ENCODE data around the gene CTNND2. TPM values are rescaled to one million over a fixed set of nuclear protein-coding genes. Genes with fewer than 3 reads are reported as not detected.

The CTNND2 gene
- polyA plus RNA-seq, 1 donor: 2.8 TPM

DNA sequence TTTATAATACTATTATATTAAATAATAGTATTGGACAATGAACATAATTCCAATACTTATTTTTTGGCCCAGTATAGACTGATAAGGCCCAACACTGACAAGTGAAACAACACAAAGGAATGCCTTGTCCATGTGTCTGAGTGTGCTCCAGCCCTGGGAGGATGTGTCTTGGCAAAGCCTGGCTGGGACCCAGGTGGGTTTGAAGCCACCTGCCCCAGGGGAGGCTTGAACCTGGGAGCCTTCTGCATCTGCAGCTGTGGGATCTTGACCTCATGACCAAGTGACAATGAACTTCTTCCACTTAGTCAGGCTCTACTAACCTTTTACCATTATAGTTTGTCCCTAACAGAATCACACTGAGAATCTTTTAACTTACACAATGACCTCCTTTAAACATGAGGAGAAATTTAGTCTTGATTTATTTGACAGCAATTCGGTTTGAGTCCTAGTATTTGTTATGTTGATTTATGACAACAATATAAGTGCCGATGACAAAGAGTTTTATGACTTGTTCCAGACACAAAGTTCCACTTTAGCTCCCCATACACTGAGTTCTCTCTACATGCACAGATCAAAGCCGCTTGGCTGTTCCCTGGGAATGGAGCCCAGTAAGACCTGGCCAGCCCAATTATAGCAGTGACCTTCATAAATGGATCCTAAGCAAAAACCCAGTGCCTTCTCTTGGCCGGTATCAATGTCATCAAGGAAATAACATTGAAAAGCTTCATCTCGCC is 294.5 kb downstream of the CTNND2 start:
- Histone ChIP-seq H3K27ac (ENCODE audit: low read length) (no peak overlapping the region), H3K9me3 (ENCODE audit: control insufficient read depth, low read depth, low read length) (no peaks in the 10 kb centered on the region), H3K4me3 (ENCODE audit: low read length) (no peak overlapping the region), H3K27me3 (ENCODE audit: control insufficient read depth, insufficient read depth, low read length) (no peaks in the 10 kb centered on the region), H3K4me1 (ENCODE audit: control insufficient read depth, insufficient read depth, low read length) (no peaks in the 10 kb centered on the region), H3K36me3 (ENCODE audit: control insufficient read depth, insufficient read depth, low read length) (no peaks in the 10 kb centered on the region)
- no peak for DNase-seq
- no CpG with 5 or more reads among the region's 5 CpGs for WGBS (ENCODE audit: insufficient coverage, low lambda C conversion rate)

DNA sequence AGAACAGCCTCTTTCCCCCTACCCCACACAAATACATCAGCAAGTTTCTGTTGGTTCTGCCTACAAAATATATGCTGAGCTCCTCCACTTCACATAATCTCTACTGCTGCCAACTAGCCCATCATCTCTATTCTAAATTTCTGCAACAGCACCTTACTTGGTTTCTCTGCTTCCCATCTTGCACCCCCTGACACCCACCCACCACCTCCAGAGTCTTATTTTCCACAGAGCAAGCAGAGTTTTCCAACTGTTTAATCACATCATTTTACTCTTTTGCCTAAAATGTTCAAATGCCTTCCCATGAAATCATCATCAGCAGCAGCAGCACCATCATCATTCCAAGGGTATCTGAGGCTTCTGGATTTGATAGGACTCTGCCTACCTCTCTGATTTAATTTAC is 295.7 kb downstream of the CTNND2 start:
- H3K36me3 ChIP-seq (ENCODE audit: control insufficient read depth, insufficient read depth, low read length): no peaks in the 10 kb centered on the region
- no peak overlapping the region for H3K4me3 ChIP-seq (ENCODE audit: low read length)
- DNase-seq: no peak
- no peaks in the 10 kb centered on the region for H3K9me3 ChIP-seq (ENCODE audit: control insufficient read depth, low read depth, low read length)
- no peaks in the 10 kb centered on the region for H3K27me3 ChIP-seq (ENCODE audit: control insufficient read depth, insufficient read depth, low read length)
- H3K4me1 ChIP-seq (ENCODE audit: control insufficient read depth, insufficient read depth, low read length): no peaks in the 10 kb centered on the region
- no peak overlapping the region for H3K27ac ChIP-seq (ENCODE audit: low read length)

DNA sequence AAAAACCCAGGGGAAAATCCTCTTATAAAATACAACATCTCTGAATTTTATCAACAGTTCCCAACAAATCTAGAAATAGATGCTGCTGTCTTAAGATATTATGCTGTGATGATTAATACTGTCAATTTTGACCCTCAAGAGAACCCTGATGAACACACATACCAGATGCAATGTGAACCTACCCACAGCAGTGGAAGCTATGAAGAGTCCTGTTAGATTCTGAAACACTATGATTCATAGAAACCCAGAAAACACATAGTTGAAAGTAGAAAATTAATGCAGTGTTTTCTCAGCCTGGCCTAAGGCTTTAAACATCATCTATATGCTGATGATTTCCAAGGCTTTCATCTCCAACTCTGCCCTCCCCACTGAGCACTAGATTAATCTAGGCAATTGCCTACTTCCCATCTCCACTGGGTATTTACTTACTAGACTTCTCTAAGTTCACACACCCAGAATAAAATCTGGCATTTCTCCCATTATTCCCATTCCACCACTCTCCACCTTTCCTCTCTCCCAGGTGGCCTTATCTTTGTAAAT is 296.2 kb downstream of the CTNND2 start:
- Histone ChIP-seq H3K4me1 (ENCODE audit: control insufficient read depth, insufficient read depth, low read length) (no peaks in the 10 kb centered on the region), H3K27ac (ENCODE audit: low read length) (no peak overlapping the region), H3K36me3 (ENCODE audit: control insufficient read depth, insufficient read depth, low read length) (no peaks in the 10 kb centered on the region), H3K4me3 (ENCODE audit: low read length) (no peak overlapping the region), H3K27me3 (ENCODE audit: control insufficient read depth, insufficient read depth, low read length) (no peaks in the 10 kb centered on the region), H3K9me3 (ENCODE audit: control insufficient read depth, low read depth, low read length) (no peaks in the 10 kb centered on the region)
- no peak for DNase-seq

DNA sequence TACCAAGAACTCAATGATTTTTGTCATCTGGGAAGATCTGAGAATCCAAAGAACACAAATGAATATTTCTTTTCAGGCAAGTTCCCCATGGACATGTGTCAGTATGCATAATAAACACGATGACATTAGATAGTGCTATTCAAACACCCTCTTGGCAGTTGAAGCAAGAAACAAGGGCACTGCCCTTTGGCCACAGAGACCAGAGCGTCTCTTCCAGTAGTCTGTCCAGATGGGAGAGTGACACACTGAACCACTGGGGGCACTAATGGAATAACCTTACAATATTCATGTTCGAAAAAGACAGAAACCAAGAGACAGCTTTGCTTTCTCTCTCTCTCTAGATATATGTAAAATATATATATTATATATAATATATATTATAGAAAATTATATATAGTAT is 301.9 kb downstream of the CTNND2 start:
- H3K27ac ChIP-seq (ENCODE audit: low read length): no peak overlapping the region
- no peaks in the 10 kb centered on the region for H3K4me1 ChIP-seq (ENCODE audit: control insufficient read depth, insufficient read depth, low read length)
- H3K4me3 ChIP-seq (ENCODE audit: low read length): no peak overlapping the region
- no peaks in the 10 kb centered on the region for H3K27me3 ChIP-seq (ENCODE audit: control insufficient read depth, insufficient read depth, low read length)
- 100% methylated on average over 1 of the region's 3 CpGs for WGBS (ENCODE audit: insufficient coverage, low lambda C conversion rate)
- no peak for DNase-seq
- H3K36me3 ChIP-seq (ENCODE audit: control insufficient read depth, insufficient read depth, low read length): no peaks in the 10 kb centered on the region
- no peaks in the 10 kb centered on the region for H3K9me3 ChIP-seq (ENCODE audit: control insufficient read depth, low read depth, low read length)

DNA sequence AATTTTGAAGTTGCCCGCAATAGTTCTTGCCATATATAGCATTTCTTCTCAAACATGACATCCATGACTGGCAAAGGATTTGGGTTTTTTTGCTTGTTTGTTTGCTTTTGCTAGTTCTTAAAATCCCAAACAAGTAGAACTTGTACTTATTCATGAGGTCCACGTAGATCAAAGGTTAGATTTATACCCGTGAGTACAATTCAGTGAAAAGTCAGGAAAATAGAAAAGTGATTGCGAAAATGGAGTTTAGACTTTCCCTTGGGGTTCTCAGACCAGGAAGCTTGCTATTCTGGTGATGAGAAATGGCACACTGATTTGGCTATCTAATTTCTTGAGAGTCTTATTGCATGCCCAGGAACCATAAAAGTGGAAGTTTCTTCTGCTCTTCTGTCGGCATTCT is 304.7 kb downstream of the CTNND2 start:
- 80% methylated on average over 2 of the region's 5 CpGs for WGBS (ENCODE audit: insufficient coverage, low lambda C conversion rate)
- Histone ChIP-seq H3K36me3 (ENCODE audit: control insufficient read depth, insufficient read depth, low read length) (no peaks in the 10 kb centered on the region), H3K9me3 (ENCODE audit: control insufficient read depth, low read depth, low read length) (no peaks in the 10 kb centered on the region), H3K27me3 (ENCODE audit: control insufficient read depth, insufficient read depth, low read length) (no peaks in the 10 kb centered on the region), H3K4me1 (ENCODE audit: control insufficient read depth, insufficient read depth, low read length) (no peaks in the 10 kb centered on the region), H3K27ac (ENCODE audit: low read length) (no peak overlapping the region), H3K4me3 (ENCODE audit: low read length) (no peak overlapping the region)
- DNase-seq: no peak

DNA sequence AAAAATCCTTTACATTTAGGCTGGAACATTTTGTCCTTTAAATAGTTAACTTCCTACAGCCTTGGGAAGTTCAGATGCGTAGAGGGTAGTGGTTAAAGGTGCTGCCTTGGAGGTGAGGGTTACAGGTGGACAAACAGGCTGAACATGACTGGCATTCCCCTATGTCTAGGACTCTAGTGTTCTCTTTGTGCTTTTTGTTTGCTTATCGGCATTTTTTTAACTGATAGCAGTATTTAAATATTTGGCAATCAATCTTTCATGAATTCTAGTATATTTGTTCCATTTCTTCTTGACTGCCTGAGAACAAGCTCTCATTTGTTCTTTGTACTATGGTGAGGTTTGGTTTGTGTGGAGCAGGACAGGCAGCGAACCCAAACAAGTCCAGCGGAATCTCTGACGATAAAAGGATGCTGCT is 307.6 kb downstream of the CTNND2 start:
- no peak for DNase-seq
- no peak overlapping the region for H3K4me3 ChIP-seq (ENCODE audit: low read length)
- peaks cover 6% of the 10 kb centered on the region for H3K9me3 ChIP-seq (ENCODE audit: control insufficient read depth, low read depth, low read length)
- WGBS (ENCODE audit: insufficient coverage, low lambda C conversion rate): no CpG with 5 or more reads among the region's 5 CpGs
- no peaks in the 10 kb centered on the region for H3K27me3 ChIP-seq (ENCODE audit: control insufficient read depth, insufficient read depth, low read length)
- H3K27ac ChIP-seq (ENCODE audit: low read length): no peak overlapping the region
- H3K4me1 ChIP-seq (ENCODE audit: control insufficient read depth, insufficient read depth, low read length): no peaks in the 10 kb centered on the region
- H3K36me3 ChIP-seq (ENCODE audit: control insufficient read depth, insufficient read depth, low read length): no peaks in the 10 kb centered on the region

DNA sequence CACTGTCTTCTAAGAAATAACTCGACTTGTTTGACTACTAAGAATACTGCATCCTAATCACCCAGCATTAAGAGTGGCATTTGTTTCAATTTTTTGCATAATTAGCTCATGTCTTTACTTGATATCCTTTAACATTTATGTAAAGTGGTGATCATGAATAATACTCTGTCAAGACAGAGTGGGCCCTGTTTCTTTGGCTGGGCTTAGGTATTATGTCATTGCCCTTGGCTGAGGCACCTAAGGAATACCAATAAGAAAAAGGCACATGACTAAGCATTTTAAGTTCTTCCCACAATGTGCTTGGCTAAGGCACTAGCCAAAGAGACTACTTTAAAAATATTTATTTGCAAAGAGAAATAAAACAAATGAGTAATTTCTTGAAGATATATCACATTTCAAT is 308.1 kb downstream of the CTNND2 start:
- DNase-seq: no peak
- H3K4me3 ChIP-seq (ENCODE audit: low read length): no peak overlapping the region
- peaks cover 7% of the 10 kb centered on the region for H3K9me3 ChIP-seq (ENCODE audit: control insufficient read depth, low read depth, low read length)
- no peaks in the 10 kb centered on the region for H3K27me3 ChIP-seq (ENCODE audit: control insufficient read depth, insufficient read depth, low read length)
- no peak overlapping the region for H3K27ac ChIP-seq (ENCODE audit: low read length)
- 100% methylated on average over 1 of the region's 1 CpG for WGBS (ENCODE audit: insufficient coverage, low lambda C conversion rate)
- H3K4me1 ChIP-seq (ENCODE audit: control insufficient read depth, insufficient read depth, low read length): no peaks in the 10 kb centered on the region
- H3K36me3 ChIP-seq (ENCODE audit: control insufficient read depth, insufficient read depth, low read length): no peaks in the 10 kb centered on the region

DNA sequence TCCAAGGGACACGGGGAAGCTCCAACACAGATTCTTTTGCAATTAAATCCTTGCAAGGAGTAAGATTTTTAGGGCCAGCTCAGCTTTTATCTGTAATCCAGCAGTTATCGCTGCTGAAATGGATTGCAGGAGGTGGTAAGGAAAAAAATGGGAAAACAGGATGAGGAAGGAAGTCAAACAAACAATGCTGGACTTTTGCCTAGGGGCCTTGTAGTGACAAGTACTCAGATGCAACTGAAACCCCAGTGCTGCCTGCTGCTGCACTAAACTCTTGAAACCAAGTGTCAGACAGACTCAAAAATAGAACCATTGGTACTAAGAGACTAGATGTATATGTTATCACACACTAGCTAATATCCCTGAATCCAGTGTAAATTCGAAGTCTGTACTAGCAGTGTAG is 309.2 kb downstream of the CTNND2 start:
- no peaks in the 10 kb centered on the region for H3K36me3 ChIP-seq (ENCODE audit: control insufficient read depth, insufficient read depth, low read length)
- H3K4me3 ChIP-seq (ENCODE audit: low read length): no peak overlapping the region
- H3K27me3 ChIP-seq (ENCODE audit: control insufficient read depth, insufficient read depth, low read length): no peaks in the 10 kb centered on the region
- 60% methylated on average over 1 of the region's 3 CpGs for WGBS (ENCODE audit: insufficient coverage, low lambda C conversion rate)
- peak in 1 of 2 donors; percentile 5 for DNase-seq
- peaks cover 7% of the 10 kb centered on the region for H3K9me3 ChIP-seq (ENCODE audit: control insufficient read depth, low read depth, low read length)
- no peak overlapping the region for H3K27ac ChIP-seq (ENCODE audit: low read length)
- no peaks in the 10 kb centered on the region for H3K4me1 ChIP-seq (ENCODE audit: control insufficient read depth, insufficient read depth, low read length)

DNA sequence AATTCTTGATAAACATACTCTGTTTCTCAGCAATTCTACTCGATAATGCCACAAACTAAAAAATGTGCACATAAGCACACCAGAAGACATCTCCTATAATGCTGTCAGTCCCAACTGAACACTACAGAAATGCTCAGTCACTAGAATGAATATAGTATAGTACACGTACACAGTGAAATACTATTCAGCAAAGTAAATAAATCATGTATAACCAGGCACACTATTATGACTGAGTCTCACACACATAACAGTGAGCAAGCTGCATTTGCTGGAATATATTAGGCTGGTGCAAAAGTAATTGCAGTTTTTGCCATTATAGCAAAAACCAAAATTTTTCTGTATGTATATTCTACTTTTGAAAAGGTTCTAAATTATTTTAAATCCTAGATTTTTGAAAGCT is 310.2 kb downstream of the CTNND2 start:
- DNase-seq: no peak
- Histone ChIP-seq H3K36me3 (ENCODE audit: control insufficient read depth, insufficient read depth, low read length) (no peaks in the 10 kb centered on the region), H3K9me3 (ENCODE audit: control insufficient read depth, low read depth, low read length) (peaks cover 7% of the 10 kb centered on the region), H3K27ac (ENCODE audit: low read length) (no peak overlapping the region), H3K27me3 (ENCODE audit: control insufficient read depth, insufficient read depth, low read length) (no peaks in the 10 kb centered on the region), H3K4me1 (ENCODE audit: control insufficient read depth, insufficient read depth, low read length) (no peaks in the 10 kb centered on the region), H3K4me3 (ENCODE audit: low read length) (no peak overlapping the region)
- 71% methylated on average over 1 of the region's 2 CpGs for WGBS (ENCODE audit: insufficient coverage, low lambda C conversion rate)

DNA sequence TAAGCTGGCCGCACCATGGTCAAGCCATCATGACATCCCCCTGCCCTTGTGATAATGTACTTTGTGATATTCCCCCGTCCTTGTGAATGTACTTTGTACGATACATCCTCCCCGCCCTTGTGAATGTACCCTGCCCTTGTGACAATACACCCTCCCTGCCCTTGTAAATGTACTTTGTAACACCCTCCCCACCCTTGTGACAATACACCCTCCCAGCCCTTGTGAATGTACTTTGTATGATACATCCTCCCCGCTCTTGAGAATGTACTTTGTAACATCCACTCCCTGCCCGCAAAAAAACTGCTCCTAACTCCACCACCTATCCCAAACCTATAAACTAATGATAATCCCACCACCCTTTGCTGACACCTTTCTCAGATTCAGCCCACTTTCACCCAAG is 313.8 kb downstream of the CTNND2 start:
- DNase-seq: no peak
- 83% methylated on average over 1 of the region's 6 CpGs for WGBS (ENCODE audit: insufficient coverage, low lambda C conversion rate)

DNA sequence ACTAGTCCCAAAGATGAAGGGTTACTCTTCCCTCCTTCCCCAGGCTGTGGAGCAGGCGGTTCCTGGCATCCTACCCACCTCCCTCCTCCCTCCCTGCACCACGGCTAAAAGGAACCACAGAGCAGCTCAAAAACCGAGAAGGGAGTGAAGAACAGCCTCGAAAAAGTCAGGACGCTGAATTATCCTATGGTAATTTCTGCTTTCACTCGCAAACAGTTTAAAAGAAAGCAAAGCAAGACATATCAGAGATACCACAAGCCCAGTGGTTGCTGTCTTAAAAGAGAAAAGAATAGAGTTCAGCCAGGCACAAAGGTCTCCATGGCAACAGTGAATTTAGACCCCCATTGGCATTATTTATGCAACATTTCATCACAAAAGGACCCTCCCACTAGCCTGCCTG is 315.4 kb downstream of the CTNND2 start:
- H3K4me1 ChIP-seq (ENCODE audit: control insufficient read depth, insufficient read depth, low read length): no peaks in the 10 kb centered on the region
- no CpG with 5 or more reads among the region's 6 CpGs for WGBS (ENCODE audit: insufficient coverage, low lambda C conversion rate)
- H3K27me3 ChIP-seq (ENCODE audit: control insufficient read depth, insufficient read depth, low read length): no peaks in the 10 kb centered on the region
- no peak overlapping the region for H3K27ac ChIP-seq (ENCODE audit: low read length)
- H3K36me3 ChIP-seq (ENCODE audit: control insufficient read depth, insufficient read depth, low read length): no peaks in the 10 kb centered on the region
- H3K4me3 ChIP-seq (ENCODE audit: low read length): no peak overlapping the region
- no peak for DNase-seq
- peaks cover 7% of the 10 kb centered on the region for H3K9me3 ChIP-seq (ENCODE audit: control insufficient read depth, low read depth, low read length)

More for the DNA sequence above, 313.8 kb downstream of the CTNND2 start:
- Histone ChIP-seq H3K36me3 (ENCODE audit: control insufficient read depth, insufficient read depth, low read length) (no peaks in the 10 kb centered on the region), H3K9me3 (ENCODE audit: control insufficient read depth, low read depth, low read length) (peaks cover 7% of the 10 kb centered on the region), H3K27ac (ENCODE audit: low read length) (no peak overlapping the region), H3K27me3 (ENCODE audit: control insufficient read depth, insufficient read depth, low read length) (no peaks in the 10 kb centered on the region), H3K4me1 (ENCODE audit: control insufficient read depth, insufficient read depth, low read length) (no peaks in the 10 kb centered on the region), H3K4me3 (ENCODE audit: low read length) (no peak overlapping the region)

Data from large intestine (tissue), 3 donors.